ENCODE results near the gene CRIP1.

CRIP1 gene

DNA sequence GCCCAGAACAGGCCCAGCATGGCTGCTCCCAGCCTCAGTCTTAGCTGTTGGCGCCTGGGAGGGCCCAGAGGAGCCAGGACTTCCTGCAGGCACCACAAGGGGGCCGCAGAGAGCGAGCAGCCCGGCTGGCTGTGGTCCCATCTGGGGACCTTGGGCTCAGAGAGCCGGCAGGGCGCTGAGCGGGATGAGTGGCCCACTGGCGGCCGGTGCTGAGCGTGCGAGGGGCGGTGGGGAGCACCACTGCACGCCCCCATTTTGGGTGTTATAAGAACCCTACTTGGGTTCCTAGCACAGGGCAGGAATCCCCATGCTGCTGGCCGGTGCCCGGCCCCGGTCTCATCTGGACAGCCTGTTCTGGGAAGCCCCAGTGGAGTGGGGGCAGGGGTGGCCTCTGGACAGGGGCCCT lies 38.0 kb upstream of the CRIP1 start:
- H3K4me2 ChIP-seq (ENCODE audit: low read length) = no peak overlapping the region
- no peak overlapping the region for H3K27ac ChIP-seq (ENCODE audit: low read length)
- H2AFZ ChIP-seq (ENCODE audit: low read depth, low read length) = no peak overlapping the region
- no peaks in the 10 kb centered on the region for H3K9me3 ChIP-seq (ENCODE audit: insufficient read depth, low read length)
- no peaks in the 10 kb centered on the region for H3K4me1 ChIP-seq (ENCODE audit: low read length)
- H3K9ac ChIP-seq (ENCODE audit: low read length) = no peak overlapping the region
- H3K36me3 ChIP-seq (replicated peaks; ENCODE audit: low read depth, low read length) = peaks cover 23% of the 10 kb centered on the region
- H3K27me3 ChIP-seq (ENCODE audit: low read depth, low read length) = no peaks in the 10 kb centered on the region
- H3K79me2 ChIP-seq (ENCODE audit: low read length) = peaks cover 19% of the 10 kb centered on the region; the same call in 1 of the 2 replicates
- TF ChIP-seq EZH2phosphoT487 (IDR thresholded peaks at IDR 0.05; ENCODE audit: low read depth) = no peak
- TF ChIP-seq, protein P1, sequence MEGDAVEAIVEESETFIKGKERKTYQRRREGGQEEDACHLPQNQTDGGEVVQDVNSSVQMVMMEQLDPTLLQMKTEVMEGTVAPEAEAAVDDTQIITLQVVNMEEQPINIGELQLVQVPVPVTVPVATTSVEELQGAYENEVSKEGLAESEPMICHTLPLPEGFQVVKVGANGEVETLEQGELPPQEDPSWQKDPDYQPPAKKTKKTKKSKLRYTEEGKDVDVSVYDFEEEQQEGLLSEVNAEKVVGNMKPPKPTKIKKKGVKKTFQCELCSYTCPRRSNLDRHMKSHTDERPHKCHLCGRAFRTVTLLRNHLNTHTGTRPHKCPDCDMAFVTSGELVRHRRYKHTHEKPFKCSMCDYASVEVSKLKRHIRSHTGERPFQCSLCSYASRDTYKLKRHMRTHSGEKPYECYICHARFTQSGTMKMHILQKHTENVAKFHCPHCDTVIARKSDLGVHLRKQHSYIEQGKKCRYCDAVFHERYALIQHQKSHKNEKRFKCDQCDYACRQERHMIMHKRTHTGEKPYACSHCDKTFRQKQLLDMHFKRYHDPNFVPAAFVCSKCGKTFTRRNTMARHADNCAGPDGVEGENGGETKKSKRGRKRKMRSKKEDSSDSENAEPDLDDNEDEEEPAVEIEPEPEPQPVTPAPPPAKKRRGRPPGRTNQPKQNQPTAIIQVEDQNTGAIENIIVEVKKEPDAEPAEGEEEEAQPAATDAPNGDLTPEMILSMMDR (IDR thresholded peaks at IDR 0.05; ENCODE audit: low read depth, low read length) = peak; percentile 53
- H3K4me3 ChIP-seq (ENCODE audit: low read length) = no peak overlapping the region
- H4K20me1 ChIP-seq (ENCODE audit: insufficient read depth, low read length) = 0 out of 2 replicates have a peak, but pooled peaks cover 15% of the 10 kb centered on the region

DNA sequence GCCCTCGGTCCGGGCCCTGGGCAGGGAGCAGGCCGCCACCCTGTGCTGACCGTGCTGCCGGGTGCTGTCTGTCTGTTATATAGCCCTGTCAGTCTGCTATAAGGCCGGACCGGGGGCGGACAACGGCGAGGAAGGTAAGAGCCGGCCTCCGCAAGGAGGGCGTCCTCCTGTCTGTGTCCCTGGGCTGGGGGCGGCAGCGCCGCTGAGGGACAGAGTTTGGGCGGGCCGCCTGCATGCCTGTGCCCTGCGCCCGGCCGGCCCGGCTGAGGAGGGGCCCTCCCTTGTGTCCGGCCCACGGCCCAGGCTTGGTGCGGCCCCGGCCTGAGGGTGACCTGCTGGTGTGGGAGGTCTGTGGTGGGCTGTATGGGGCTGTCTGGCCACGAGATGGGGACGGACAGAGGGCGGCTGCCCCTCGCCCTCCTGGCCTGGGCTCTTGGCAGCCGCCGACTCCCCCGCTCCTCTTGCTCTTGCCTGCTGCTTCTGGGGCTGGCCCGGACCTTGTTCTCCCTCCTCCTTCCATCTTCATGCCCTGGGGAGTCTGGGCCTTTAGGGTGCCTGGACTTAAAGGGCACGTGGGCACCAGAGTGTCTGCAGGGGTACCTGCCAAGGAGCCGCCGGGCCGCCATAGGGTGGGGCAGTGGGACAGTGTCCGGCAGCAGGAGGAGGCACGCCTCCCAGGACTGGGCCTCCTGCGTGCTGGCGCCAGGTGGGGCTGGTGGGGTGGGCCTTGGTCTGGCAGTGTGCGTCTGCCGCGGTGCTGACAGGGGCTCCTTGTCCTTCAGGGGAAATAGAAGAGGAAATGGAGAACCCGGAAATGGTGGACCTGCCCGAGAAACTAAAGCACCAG lies 37.2 kb upstream of the CRIP1 start:
- no peak overlapping the region for H2AFZ ChIP-seq (ENCODE audit: low read depth, low read length)
- H3K79me2 ChIP-seq (ENCODE audit: low read length) = peaks cover 19% of the 10 kb centered on the region; the same call in 1 of the 2 replicates
- H3K4me3 ChIP-seq (ENCODE audit: low read length) = no peak overlapping the region
- peaks cover 23% of the 10 kb centered on the region for H3K36me3 ChIP-seq (replicated peaks; ENCODE audit: low read depth, low read length)
- no peaks in the 10 kb centered on the region for H3K4me1 ChIP-seq (ENCODE audit: low read length)
- H4K20me1 ChIP-seq (ENCODE audit: insufficient read depth, low read length) = 0 out of 2 replicates have a peak, but pooled peaks cover 15% of the 10 kb centered on the region
- H3K9ac ChIP-seq (ENCODE audit: low read length) = no peak overlapping the region
- TF ChIP-seq, protein P1 (IDR thresholded peaks at IDR 0.05; ENCODE audit: low read depth, low read length) = no peak
- TF ChIP-seq EZH2phosphoT487 (IDR thresholded peaks at IDR 0.05; ENCODE audit: low read depth) = no peak
- H3K27me3 ChIP-seq (ENCODE audit: low read depth, low read length) = no peaks in the 10 kb centered on the region
- no peak overlapping the region for H3K4me2 ChIP-seq (ENCODE audit: low read length)
- no peaks in the 10 kb centered on the region for H3K9me3 ChIP-seq (ENCODE audit: insufficient read depth, low read length)
- H3K27ac ChIP-seq (ENCODE audit: low read length) = no peak overlapping the region

DNA sequence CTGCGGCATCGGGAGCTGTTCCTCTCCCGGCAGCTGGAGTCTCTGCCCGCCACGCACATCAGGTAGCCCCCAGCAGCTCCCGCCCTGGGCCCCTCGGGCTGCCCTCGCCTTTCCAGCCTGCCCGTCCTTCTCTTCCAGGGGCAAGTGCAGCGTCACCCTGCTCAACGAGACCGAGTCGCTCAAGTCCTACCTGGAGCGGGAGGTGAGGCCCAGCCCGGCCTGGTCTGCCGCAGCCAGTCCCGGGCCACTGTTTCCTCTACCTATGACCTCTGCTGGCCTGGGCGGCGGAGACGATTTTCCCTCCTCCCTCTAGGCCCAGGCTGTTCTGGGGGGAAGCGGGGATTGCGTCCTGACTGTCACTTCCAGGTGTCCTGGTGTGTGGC lies 36.6 kb upstream of the CRIP1 start:
- Histone ChIP-seq H3K27me3 (ENCODE audit: low read depth, low read length) (no peaks in the 10 kb centered on the region), H3K36me3 (replicated peaks; ENCODE audit: low read depth, low read length) (peaks cover 24% of the 10 kb centered on the region), H4K20me1 (ENCODE audit: insufficient read depth, low read length) (0 out of 2 replicates have a peak, but pooled peaks cover 15% of the 10 kb centered on the region), H3K9me3 (ENCODE audit: insufficient read depth, low read length) (no peaks in the 10 kb centered on the region), H3K9ac (ENCODE audit: low read length) (no peak overlapping the region), H3K4me1 (ENCODE audit: low read length) (no peaks in the 10 kb centered on the region), H3K79me2 (ENCODE audit: low read length) (peaks cover 19% of the 10 kb centered on the region; the same call in 1 of the 2 replicates), H3K27ac (ENCODE audit: low read length) (no peak overlapping the region), H3K4me2 (ENCODE audit: low read length) (no peak overlapping the region), H3K4me3 (ENCODE audit: low read length) (no peak overlapping the region), H2AFZ (ENCODE audit: low read depth, low read length) (no peak overlapping the region)
- TF ChIP-seq, protein P1 (IDR thresholded peaks at IDR 0.05; ENCODE audit: low read depth, low read length) = no peak
- TF ChIP-seq EZH2phosphoT487 (IDR thresholded peaks at IDR 0.05; ENCODE audit: low read depth) = no peak

DNA sequence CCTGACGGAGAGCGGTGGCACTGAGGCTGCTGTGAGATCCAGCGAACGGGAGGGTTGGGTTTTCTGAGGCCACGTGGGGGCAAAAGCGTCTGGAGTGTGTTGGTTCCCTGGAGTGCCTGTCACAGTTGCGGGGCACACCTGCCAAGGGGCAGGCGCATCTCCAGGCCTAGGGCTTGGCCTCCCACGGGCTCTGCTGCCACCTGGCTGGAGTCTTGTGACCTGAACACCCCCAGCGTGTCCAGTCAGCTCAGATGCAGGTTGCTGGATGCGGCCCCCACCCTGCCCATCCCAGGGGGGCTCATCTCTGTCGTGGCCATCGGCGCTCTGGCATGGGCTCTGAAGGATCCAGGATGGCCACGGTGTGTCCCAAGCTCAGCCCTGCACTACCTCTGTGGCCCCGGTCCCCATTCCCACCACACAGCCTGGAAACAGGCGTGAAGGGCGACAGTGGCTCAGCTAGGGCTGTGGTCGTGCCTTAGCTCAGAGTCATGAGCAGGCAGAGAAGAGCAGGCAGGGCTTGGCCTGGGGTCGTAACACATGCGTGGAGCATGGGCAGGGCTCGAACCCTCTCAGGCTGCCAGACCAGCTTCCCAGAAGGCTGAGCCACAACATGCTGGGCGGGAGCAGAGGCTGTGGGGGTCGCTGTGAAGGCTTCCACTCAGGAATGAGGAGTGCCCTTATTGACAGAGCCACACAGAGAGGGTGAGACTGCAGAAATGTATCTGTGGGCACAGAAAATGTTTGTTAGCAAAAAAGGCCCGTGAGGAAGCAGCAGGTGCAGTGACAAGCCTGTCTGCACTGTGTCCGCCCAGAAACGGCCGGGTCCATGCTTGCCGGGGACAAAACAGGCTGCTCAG lies 35.6 kb upstream of the CRIP1 start:
- H3K27me3 ChIP-seq (ENCODE audit: low read depth, low read length) = no peaks in the 10 kb centered on the region
- H2AFZ ChIP-seq (ENCODE audit: low read depth, low read length) = no peak overlapping the region
- no peak overlapping the region for H3K4me3 ChIP-seq (ENCODE audit: low read length)
- H3K4me1 ChIP-seq (ENCODE audit: low read length) = no peaks in the 10 kb centered on the region
- H3K9me3 ChIP-seq (ENCODE audit: insufficient read depth, low read length) = no peaks in the 10 kb centered on the region
- H3K79me2 ChIP-seq (ENCODE audit: low read length) = peaks cover 15% of the 10 kb centered on the region; the same call in 1 of the 2 replicates
- no peak overlapping the region for H3K4me2 ChIP-seq (ENCODE audit: low read length)
- H3K9ac ChIP-seq (ENCODE audit: low read length) = no peak overlapping the region
- peaks cover 30% of the 10 kb centered on the region for H3K36me3 ChIP-seq (replicated peaks; ENCODE audit: low read depth, low read length)
- no peak overlapping the region for H3K27ac ChIP-seq (ENCODE audit: low read length)
- TF ChIP-seq EZH2phosphoT487 (IDR thresholded peaks at IDR 0.05; ENCODE audit: low read depth) = no peak
- TF ChIP-seq, protein P1 (IDR thresholded peaks at IDR 0.05; ENCODE audit: low read depth, low read length) = no peak
- 0 out of 2 replicates have a peak, but pooled peaks cover 15% of the 10 kb centered on the region for H4K20me1 ChIP-seq (ENCODE audit: insufficient read depth, low read length)

Data from OCI-LY3 (cell line).